SK-N-SH treated with all-trans-retinoic acid at 6 μM for 48 hours (cell line): Measurements from ENCODE around the gene DPYD.

Experiments used
- ATAC-seq: fragments of 200-7000 bp; cut with Tn5 transposase; 3 replicates; pipeline ENCODE4 v1.9.1; 2020; ENCODE audit warnings: mild to moderate bottlenecking, moderate library complexity
- ARNTL ChIP-seq: fragments of 450-650 bp; formaldehyde crosslinking; IDR thresholded peaks from 2 replicates; pipeline ENCODE4 v1.5.0; 2020; ENCODE audit warnings: low read depth, mild to moderate bottlenecking, moderate library complexity, borderline replicate concordance
- CREB5 ChIP-seq: fragments of 250-450 bp; sonication (Bioruptor Pico); IDR thresholded peaks from 2 replicates; pipeline ENCODE4 v1.5.1; 2020; ENCODE audit warnings: low read depth, mild to moderate bottlenecking, moderate library complexity
- CSDC2 ChIP-seq: fragments of 250-450 bp; sonication (Bioruptor Pico); IDR thresholded peaks from 2 replicates; pipeline ENCODE4 v1.5.0; 2020; ENCODE audit warnings: mild to moderate bottlenecking, moderate library complexity
- CSRNP3 ChIP-seq: fragments of 250-450 bp; sonication (Bioruptor Pico); IDR thresholded peaks from 2 replicates; pipeline ENCODE4 v1.5.1; 2021; ENCODE audit warnings: mild to moderate bottlenecking, moderate library complexity
- GLIS3 ChIP-seq: fragments of 250-450 bp; sonication (Bioruptor Pico); IDR thresholded peaks from 2 replicates; pipeline ENCODE4 v1.5.0; 2020; ENCODE audit warnings: mild to moderate bottlenecking, moderate library complexity
- ISL1 ChIP-seq: fragments of 250-450 bp; sonication (Bioruptor Pico); IDR thresholded peaks from 2 replicates; pipeline ENCODE4 v2.1.2; 2022; ENCODE audit warnings: mild to moderate bottlenecking, moderate library complexity
- OSR1 ChIP-seq: fragments of 250-450 bp; sonication (Bioruptor Pico); IDR thresholded peaks from 2 replicates; pipeline ENCODE4 v1.8.0; 2022; ENCODE audit warnings: moderate library complexity, mild to moderate bottlenecking, inconsistent platforms
- POU6F1 ChIP-seq: fragments of 250-450 bp; sonication (Bioruptor Pico); IDR thresholded peaks from 2 replicates; pipeline ENCODE4 v1.8.0; 2021; ENCODE audit warnings: low read depth, mild to moderate bottlenecking, moderate library complexity, borderline replicate concordance
- PPARA ChIP-seq: fragments of 250-450 bp; sonication (Bioruptor Pico); IDR thresholded peaks from 2 replicates; pipeline ENCODE4 v1.5.0; 2020; ENCODE audit warnings: mild to moderate bottlenecking, borderline replicate concordance
- RARB ChIP-seq: fragments of 250-450 bp; sonication (Bioruptor Pico); IDR thresholded peaks from 2 replicates; pipeline ENCODE4 v1.8.0; 2021; ENCODE audit warnings: mild to moderate bottlenecking, moderate library complexity
- TCF4 ChIP-seq: fragments of 250-450 bp; sonication (Bioruptor Pico); IDR thresholded peaks from 2 replicates; pipeline ENCODE4 v1.8.0; 2021; ENCODE audit warnings: mild to moderate bottlenecking, moderate library complexity, borderline replicate concordance
- TOX ChIP-seq: fragments of 250-450 bp; sonication (Bioruptor Pico); IDR thresholded peaks from 2 replicates; pipeline ENCODE4 v1.8.0; 2021; ENCODE audit warnings: mild to moderate bottlenecking, moderate library complexity, borderline replicate concordance
- TSHZ2 ChIP-seq: fragments of 250-450 bp; sonication (Bioruptor Pico); IDR thresholded peaks from 2 replicates; pipeline ENCODE4 v1.5.0; 2020; ENCODE audit warnings: mild to moderate bottlenecking, moderate library complexity
- ZC3H10 ChIP-seq: fragments of 250-450 bp; sonication (Bioruptor Pico); IDR thresholded peaks from 2 replicates; pipeline ENCODE4 v1.5.1; 2021; ENCODE audit warnings: mild to moderate bottlenecking, moderate library complexity
- ZFP3 ChIP-seq: fragments of 250-450 bp; sonication (Bioruptor Pico); IDR thresholded peaks from 2 replicates; pipeline ENCODE4 v1.5.0; 2020; ENCODE audit warnings: mild to moderate bottlenecking, moderate library complexity
- ZFP30 ChIP-seq: fragments of 450-650 bp; formaldehyde crosslinking; IDR thresholded peaks from 2 replicates; pipeline ENCODE4 v1.5.0; 2022; ENCODE audit warnings: mild to moderate bottlenecking, moderate library complexity
- ZNF565 ChIP-seq: fragments of 450-650 bp; formaldehyde crosslinking; conservative IDR thresholded peaks from 2 replicates; pipeline ENCODE4 v1.5.0; 2020; ENCODE audit warnings: low read depth, mild to moderate bottlenecking, moderate library complexity
- ZNF70 ChIP-seq: fragments of 450-650 bp; formaldehyde crosslinking; IDR thresholded peaks from 2 replicates; pipeline ENCODE4 v1.5.0; 2020; ENCODE audit warnings: mild to moderate bottlenecking, moderate library complexity

The DPYD gene

GRCh38 chr1:97560714-97561113 lies 360.1 kb downstream of the DPYD start (continued):
- TF ChIP-seq CREB5 (CRISPR knock-in tag), result no peak
- TF ChIP-seq ZC3H10 (CRISPR knock-in tag), result no peak
- TF ChIP-seq, all 23 proteins: peak for 0

GRCh38 chr1:97553971-97554370 lies 366.9 kb downstream of the DPYD start:
- TF ChIP-seq ZFP30 (CRISPR knock-in tag) (no peak), GLIS3 (CRISPR knock-in tag) (no peak), OSR1 (no peak), ARNTL (CRISPR knock-in tag) (no peak), TCF4 (CRISPR knock-in tag) (no peak), ZC3H10 (CRISPR knock-in tag) (no peak), POU6F1 (CRISPR knock-in tag) (no peak), TSHZ2 (CRISPR knock-in tag) (no peak), ISL1 (CRISPR knock-in tag) (no peak), TOX (CRISPR knock-in tag) (no peak), CREB5 (CRISPR knock-in tag) (no peak), ZNF565 (CRISPR knock-in tag) (no peak), ZFP3 (CRISPR knock-in tag) (no peak), ZNF70 (no peak), RARB (CRISPR knock-in tag) (no peak), PPARA (CRISPR knock-in tag) (no peak), CSRNP3 (CRISPR knock-in tag) (no peak)
- no peak for ATAC-seq

GRCh38 chr1:97551113-97551512 lies 369.7 kb downstream of the DPYD start:
- no peak for ATAC-seq
- TF ChIP-seq ZFP3 (CRISPR knock-in tag) (no peak), RARB (CRISPR knock-in tag) (no peak), GLIS3 (CRISPR knock-in tag) (no peak), ISL1 (CRISPR knock-in tag) (no peak), CSDC2 (CRISPR knock-in tag) (no peak), CREB5 (CRISPR knock-in tag) (no peak), CSRNP3 (CRISPR knock-in tag) (no peak), OSR1 (no peak)
